Fibroblast of skin of right biceps (primary cell): ENCODE measurements around the gene GTF2H4.
"Not testable (repeated sequence)": the region's sequence is repeated elsewhere in the genome, so short reads cannot be mapped to it uniquely, and the experiment has no call there.

ENCODE experiments used
- DNase-seq: peaks from one replicate; pipeline ENCODE4 v3.0.0-alpha.2; 2013

The GTF2H4 gene

DNA sequence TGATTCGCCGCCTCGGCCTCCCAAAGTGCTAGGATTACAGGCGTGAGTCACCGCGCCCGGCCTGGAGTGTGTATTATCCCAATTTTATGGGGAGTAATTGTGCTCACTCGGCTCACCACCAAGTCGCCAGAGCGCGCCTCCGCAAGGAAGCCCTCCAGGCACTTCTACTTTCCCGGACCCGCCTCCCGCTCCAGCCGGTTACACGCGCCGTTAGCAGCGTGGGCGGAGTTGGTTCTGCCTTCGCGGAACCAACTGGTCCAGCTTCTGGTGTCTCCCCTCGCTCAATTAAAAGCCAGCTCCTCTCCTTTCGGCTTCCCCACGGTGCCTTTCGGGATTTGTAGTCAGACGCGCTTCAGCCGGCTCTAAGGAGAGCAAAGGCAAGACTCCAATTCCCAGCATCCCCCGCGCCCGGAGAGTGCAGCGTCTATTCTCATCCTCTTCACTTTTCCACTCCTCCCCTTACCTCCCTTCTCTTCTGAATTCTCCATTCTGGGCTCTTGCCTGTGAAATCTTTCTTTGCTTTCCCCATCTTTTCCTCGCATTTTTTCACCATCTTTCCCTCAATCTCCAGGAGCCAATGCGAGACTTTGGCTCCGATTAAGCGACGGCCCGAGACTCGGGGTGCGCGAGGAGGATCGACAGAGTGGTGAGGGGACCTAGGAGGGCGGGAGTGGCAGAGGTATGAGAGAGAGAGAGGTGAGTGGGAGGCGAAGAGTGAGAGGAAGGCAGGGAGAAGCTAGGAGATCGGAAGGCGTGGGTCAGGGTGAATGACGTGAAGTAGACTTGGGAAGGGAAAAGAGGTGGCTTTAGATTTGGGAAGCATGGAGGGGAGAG lies at the start of gene GTF2H4:
Gene GTF2H4, plus strand, starts transcription at position 450 of the 834 bp plus-strand sequence.
- peak; percentile 99 for DNase-seq

DNA sequence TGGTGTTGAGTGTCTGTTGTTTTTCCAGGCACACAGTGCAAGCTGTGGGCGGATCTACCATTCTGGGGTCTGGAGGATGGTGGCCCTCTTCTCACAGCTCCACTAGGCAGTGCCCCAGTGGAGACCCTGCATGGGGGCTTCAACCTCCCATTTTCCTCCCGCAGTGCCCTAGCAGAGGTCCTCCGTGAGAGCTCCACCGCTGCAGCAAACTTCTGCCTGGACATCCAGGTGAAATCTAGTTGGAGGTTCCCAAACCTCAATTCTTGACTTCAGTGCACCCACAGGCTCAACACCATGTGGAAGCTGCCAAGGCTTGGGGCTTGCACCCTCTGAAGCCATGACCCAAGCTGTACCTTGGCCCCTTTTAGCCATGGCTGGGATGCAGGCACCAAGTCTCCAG lies 48.3 kb upstream of the GTF2H4 start:
- DNase-seq, result not testable (repeated sequence)

GRCh38 chr6:30861257-30862048 lies 46.6 kb upstream of the GTF2H4 start:
- DNase-seq, result no peak

GRCh38 chr6:30862156-30862875 lies 45.7 kb upstream of the GTF2H4 start:
- DNase-seq, result no peak

DNA sequence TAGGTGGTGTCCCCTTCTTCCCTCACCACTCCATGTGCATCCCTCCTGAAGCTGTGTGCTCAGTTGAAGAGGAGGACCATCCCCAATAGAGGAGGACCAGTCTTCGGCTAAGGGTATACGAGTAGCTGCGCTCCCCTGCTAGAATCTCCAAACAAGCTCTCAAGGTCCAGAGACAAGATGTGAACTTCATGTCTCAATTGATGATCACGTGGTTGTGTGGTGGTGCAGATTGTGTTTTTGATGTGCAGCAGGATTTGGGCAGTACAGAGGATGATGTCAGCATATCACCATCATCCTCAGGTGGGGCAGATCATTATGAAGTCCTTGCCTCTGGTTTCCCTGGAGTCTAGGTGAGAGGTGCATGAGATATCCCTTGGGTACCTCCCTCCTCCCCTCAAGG lies 43.7 kb upstream of the GTF2H4 start:
- DNase-seq, result no peak

DNA sequence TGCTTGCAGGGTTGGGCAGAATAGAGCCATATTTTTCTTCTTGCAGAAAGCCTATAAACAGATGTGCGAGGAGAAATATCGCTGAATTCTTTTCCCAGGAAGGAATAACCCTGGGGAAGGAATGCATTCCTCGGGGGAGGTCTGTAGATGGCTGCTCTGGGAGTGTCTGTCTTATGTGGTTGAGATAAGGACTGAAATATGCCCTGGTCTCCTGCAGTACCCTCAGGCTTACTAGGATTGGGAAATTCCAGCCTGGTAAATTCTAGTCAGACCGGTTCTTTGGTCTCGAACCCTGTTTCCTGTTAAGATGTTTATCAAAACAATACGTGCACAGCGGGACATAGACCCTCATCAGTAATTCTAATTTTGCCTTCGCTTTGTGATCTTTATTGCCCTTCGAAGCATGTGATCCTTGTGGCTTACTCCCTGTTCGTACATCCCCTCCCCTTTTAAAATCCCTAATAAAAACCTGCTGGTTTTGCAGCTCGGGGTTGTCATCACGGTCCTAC lies 38.7 kb upstream of the GTF2H4 start:
- peak; percentile 29 for DNase-seq

GRCh38 chr6:30870546-30870945 lies 37.5 kb upstream of the GTF2H4 start:
- DNase-seq, result no peak

DNA sequence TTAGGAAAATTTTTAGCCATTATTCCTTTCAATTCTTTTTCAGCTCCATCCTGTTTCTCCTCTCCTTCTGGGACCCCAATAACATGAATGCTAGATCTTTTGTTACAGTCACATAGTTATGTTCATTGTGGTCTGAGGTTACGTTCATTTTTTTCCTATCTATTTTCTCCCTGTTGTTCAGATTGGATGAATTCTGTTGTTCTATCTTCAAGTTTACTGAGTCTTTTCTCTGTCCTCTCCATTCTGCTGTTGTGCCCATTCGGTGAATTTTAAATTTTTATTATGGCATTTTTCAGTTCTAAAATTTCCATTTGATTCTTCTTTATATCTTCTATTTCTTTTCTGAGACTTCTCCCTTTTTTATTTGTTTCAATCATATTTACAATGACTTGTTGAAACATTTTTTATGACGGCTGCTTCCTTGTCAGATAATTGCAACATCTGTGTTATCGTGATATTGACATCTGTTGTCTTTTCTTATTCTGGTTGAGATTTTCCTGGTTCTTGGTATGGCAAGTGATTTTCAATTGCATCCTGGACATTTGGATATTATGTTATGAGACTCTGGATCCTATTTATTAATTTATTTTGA lies 36.3 kb upstream of the GTF2H4 start:
- DNase-seq, result no peak

- DNase-seq, result no peak
Measured at GRCh38 chr6:30873137-30873640, 34.8 kb upstream of the GTF2H4 start.

DNA sequence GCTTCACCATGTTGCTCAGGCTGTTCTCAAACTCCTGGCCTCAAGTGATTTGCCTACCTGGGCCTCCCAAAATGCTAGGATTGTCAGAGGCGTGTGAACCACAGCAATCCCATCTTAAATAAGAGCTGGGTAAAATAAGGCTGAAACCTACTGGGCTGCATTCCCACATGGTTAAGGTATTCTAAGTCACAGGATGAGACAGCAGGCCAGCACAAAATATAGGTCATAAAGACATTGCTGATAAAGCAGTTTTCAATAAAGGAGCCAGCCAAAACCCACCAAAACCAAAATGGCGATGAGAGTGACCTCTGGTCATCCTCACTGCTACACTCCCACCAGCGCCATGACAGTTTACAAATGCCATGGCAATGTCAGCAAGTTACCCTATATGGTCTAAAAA lies 34.2 kb upstream of the GTF2H4 start:
- not testable (repeated sequence) for DNase-seq

DNA sequence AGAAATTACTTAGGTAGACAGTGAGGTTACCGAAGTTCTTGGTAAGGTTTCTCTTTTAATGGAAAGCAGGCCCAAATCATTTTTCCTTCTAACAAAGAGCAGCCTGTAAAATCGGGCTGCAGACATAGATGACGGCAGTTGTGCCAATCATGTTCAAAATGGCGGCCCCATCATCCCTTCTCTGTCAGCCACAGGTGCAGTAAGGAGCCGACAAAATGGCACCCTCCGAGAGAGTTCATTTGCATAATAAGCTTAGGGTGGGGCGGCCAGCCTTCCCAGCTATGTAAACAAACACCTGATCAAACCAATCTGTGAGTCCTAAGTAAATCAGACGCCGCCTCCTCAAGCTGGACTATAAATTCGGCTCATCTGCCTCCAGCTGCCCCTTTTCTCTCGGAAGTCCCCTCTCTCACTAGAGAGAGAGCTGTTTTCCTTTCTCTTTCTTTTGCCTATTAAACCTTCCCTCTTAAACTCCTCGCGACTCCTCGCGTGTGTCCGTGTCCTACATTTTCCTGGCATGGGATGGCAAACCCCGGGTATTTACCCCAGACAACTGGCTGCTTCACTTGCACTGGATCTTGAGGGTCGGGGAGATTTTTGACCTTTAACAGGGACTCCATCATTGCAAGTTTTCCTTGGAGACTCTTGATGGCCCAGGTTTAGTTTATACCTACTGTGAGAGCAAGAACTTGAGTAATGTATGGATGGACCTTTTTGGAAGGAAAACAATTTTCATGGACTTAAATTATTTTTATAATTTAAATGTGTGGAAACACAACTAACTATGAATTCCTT lies 32.6 kb upstream of the GTF2H4 start:
- no peak for DNase-seq

DNA sequence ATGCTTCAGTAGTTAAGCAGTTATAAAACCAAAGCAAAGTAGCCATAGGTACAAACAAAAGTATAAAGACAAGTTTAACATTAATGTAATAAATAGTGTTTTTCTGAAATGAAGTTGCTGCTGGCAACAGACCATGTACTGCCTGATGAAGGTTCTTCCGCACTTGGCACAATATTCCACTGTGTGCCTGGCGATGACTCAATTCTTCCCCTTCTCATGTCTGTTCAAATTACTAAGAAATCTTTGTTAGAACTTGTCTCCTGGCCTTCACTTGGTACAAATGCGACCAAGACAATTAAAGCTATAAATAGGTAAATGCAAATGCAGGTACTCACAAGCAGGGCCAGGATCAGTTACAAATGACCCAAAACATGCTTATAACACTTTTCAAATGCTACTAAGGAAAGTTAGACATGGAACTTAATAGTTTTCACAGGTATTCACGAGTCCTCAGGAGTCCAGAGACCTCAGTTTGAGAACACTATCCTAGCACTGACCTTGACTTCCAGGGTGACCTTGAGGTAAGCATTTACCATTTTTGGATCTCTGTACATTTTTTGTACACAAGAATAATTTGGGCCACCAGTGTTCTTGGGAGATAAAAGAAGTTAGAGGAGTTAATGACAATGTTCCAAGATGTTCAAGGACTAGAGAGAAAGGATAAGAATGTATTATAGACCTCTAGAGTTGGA lies 31.8 kb upstream of the GTF2H4 start:
- peak; percentile 59 for DNase-seq

- peak; percentile 89 for DNase-seq
Measured at GRCh38 chr6:30877419-30878262, 30.4 kb upstream of the GTF2H4 start.

DNA sequence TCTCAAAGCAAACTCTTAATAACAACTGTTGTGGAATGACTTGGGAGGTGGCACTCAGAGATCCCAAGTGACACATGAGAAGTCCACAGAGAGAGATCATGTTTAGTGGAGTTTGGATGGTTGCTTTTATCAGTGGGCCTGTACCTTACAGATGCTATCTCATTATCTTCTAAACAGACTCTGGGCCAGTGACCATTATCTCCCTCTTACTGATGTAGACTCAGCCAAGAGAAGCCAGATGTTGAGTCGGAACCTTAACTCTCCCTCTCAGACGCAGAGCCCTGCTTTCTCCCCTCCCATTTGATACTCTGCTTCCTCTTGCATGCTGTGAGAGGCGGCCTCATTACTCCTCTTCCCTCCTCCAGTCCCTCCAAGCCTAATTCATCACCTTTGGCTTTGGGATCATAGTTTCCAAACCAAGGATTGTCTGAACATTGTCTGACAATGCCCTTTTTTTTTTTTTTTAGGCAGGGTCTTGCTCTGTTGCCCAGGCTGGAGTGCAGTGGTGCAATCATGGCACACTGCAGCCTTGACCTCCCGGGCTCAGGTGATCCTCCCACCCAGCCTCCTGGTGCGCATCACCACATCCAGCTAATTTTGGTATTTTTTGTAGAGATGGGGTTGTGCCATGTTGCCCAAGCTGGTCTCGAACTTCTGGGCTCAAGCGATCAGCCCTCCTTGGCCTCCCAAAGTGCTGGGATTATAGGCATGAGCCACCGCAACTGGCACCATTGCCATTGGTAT lies 28.2 kb upstream of the GTF2H4 start:
- no peak for DNase-seq

DNA sequence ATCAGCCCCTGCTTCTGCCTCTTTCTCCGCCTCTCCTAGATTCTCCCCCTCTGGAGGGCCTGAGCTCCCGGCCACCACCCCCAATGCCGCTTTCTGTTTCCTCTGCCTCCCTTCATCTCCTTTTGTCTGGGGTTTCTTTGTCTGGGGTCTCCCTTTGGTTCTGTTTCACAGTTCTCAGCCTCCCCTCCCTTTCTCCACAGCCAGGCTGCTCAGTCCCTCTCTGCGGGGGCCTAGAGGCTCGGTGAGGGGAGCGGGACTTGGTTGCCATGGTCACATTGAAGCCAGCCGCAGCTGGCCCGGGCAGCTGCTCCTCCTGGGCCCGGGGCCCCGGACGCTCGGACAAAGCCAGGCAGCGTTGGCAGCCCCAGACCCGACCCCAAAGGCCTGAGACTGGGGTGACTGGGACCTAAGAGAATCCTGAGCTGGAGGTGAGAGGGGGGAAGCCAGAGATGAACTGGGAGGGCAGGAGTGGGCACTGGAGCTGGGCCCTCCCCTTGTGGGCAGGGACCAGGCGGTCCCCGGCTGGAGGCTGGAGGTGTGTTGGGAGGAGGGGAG lies 27.2 kb upstream of the GTF2H4 start:
- no peak for DNase-seq

DNA sequence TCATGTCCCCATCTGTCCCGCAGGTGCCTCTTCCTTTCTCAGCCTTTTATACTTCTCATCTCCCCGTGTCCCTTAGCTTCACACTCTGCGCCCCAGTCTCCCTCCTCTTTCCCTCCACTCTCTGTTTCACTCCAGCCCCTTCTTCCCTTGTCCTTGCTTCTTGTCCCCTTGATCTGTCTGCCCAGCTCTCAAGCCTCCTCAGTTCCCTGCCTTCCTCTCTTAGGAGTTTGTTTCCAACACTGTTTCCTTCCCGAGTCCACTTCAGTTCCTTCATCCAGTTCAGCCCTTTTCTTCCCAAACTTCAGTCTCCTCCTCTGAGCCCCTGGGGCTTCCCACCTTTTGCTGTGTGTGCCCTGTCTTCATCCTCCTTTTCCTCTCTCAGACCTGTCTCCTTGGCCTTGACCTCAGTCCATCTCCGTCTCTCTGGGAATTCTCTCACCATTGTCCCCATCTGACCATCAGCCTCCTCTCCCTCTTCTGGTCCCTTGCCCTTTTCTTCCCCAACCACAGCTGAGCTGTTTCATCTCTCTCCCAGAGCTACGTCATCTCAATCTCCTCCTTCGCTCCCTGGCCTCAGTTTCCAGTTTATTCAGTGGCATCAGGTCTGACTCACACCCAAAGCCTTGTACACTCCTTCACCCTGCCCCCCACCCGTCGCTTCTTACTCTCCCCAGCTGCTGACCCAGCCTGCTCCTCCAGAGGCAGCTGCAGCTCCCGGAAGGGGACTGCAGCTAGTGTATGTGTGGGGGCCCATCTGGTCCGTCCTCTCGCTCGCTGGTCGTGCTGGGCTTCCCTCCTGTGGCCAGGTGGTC lies 26.4 kb upstream of the GTF2H4 start:
- DNase-seq, result peak; percentile 60

GRCh38 chr6:30882204-30882758 lies 25.7 kb upstream of the GTF2H4 start:
- DNase-seq, result peak; percentile 30
